NOMO-1 treated with dmso at 0.1 percent for 144 hours (cell line): ENCODE results near the gene RPS27A.
"Not testable (repeated sequence)": the region's sequence is repeated elsewhere in the genome, so short reads cannot be mapped to it uniquely, and the experiment has no call there.

Experiments
- DNase-seq: peaks from one replicate; lab custom pipeline; 2025; ENCODE audit not compliant: unreplicated experiment; lab: John Stamatoyannopoulos, UW

The RPS27A gene

GRCh38 chr2:55236992-55237543 lies 4.6 kb downstream of the RPS27A start:
- DNase-seq = no peak

- DNase-seq = no peak
Observed at GRCh38 chr2:55239656-55240222, 7.3 kb downstream of the RPS27A start.

DNA sequence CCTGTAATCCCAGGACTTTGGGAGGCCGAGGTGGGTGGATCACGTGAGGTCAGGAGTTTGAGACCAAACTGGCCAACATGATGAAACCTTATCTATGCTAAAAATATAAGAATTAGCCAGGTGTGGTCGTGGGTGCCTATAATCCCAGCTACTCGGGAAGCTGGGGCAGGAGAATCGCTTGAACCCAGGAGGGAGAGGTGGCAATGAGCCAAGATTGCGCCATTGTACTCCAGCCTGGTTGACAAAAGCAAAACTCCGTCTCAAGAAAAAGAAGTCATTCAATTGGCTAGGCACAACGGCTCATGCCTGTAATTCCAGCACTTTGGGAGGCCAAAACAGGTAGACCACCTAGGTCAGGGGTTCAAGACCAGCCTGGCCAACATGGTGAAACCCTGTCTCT lies 9.1 kb downstream of the RPS27A start:
- DNase-seq = not testable (repeated sequence)

DNA sequence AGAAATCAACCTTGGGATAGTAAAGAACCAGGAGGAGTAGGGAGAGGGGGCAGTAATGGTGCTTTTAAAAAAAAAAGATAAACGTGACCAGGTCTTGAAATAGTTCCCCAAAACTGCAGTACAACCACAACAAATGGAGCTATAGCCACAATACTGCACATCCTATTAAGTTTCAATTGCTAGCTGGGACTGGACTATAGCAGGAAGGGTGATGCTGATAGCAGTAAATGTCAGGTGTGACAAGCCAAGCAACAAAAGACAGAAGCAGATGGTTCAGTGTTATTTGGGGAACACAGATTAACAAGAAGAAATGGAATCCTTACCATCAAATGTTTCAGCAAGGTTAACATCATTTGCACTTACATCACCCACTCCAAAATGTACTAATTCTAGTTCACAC lies 10.1 kb downstream of the RPS27A start:
- DNase-seq = no peak

DNA sequence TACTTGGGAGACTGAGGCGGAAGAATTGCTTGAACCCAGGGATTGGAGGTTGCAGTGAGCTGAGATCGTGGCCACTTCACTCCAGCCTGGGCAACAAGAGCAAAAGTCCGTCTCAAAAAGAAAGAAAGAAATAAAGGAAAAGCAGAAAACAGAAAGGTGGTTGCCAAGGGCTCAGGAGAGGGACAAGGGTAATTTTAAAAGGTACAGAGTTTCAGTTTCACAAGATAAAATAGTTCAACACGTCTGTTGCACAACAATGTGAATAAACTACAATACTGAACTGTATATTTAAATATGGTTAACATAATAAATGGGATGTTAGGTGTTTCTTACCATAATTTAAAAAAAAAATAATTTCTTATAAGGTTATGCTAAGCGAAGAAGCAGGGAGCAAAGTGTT lies 12.9 kb downstream of the RPS27A start:
- DNase-seq = no peak

DNA sequence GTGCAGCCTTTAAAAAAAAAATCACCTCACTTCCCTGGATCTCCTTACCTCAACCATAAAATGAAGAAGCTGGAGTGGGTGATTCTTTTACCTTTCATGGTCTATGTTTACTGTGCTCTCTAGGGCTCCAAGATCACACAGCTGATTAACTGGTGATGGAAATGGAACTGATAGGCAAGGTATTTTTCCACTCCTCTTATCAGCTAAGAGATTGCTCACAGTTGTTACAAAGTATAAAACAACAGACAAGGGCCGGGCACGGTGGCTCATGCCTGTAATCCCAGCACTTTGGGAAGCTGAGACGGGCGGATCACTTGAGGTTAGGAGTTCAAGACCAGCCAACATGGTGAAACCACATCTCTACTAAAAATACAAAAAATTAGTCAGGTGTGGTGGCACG lies 14.5 kb downstream of the RPS27A start:
- DNase-seq = no peak

- no peak for DNase-seq
Observed at GRCh38 chr2:55252832-55253231, 20.3 kb downstream of the RPS27A start.

DNA sequence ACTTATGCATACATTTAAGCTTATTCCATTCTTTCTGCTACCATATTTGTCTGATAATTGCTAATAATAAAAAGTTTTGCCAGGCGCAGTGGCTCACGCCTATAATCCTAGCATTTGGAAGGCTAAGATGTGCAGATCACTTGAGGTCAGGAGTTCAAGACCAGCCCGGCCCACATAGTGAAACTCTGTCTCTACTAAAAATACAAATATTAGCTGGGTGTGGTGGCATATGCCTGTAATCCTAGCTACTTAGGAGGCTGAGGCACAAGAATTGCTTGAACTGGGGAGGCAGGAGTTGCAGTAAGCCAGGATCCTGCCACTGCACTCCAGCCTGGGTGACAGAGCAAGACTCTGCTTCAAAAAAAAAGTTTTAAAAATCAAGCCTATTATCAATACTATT lies 27.1 kb downstream of the RPS27A start:
- not testable (repeated sequence) for DNase-seq

DNA sequence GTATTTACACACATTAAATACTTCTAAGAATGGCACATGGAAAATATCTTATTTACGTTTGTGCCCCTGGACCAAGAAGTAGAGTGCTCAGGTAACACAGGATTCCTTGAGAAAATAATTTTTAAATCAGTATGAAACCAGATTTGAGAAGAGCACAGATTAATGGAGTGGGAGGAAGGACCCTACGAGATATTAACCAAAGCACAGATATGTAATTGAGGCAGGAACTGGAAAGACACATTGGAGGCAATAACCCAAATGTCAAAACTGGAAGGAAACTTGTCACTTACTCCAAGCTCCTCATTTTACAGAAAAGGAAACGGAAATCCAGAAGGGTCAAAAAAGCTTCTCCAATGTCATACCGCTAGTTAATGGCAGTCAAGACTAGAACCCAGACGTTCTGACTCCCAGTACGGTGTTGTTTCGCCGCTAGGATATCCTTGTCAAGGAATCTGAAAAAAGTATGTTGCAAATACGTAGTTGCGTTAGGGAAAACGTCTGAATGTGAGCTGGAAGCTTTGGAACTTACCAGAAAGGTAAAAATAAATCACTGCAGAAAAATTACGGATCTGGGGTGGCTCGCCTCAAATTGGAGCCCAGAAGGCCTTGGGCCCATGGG lies 35.9 kb downstream of the RPS27A start:
- no peak for DNase-seq

- DNase-seq = peak; percentile 93
Observed at GRCh38 chr2:55268907-55269644, 36.6 kb downstream of the RPS27A start, which contains the start of gene MTIF2. Gene MTIF2 (minus strand): TSS chr2:55269231. CDS start chr2:55263858, 5,373 bp downstream.

- no peak for DNase-seq
Observed at GRCh38 chr2:55269645-55269990, 37.1 kb downstream of the RPS27A start.

- not testable (repeated sequence) for DNase-seq
Observed at GRCh38 chr2:55274346-55274745, 41.9 kb downstream of the RPS27A start.

DNA sequence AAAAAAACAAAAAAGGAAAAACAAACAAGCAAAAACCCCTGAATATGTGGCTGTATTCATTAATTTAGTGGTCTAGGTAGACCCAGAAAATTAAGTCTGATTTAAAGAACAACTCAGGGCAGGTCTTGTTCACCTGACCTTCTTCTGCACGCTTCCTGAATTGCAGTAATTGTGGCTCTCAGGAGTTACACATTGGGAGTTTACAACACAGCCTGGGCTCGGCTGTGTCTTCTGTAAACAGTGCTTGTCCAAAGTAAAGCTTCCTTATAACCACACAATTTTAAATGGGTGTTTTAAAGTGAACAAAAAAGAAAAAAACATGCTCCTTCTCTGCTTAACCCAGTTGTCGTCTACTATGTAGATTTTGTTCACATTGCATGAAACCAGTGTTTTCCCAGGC lies 44.8 kb downstream of the RPS27A start:
- no peak for DNase-seq

- not testable (repeated sequence) for DNase-seq
Observed at GRCh38 chr2:55279214-55279835, 46.8 kb downstream of the RPS27A start.

- not testable (repeated sequence) for DNase-seq
Observed at GRCh38 chr2:55279859-55280424, 47.5 kb downstream of the RPS27A start.

DNA sequence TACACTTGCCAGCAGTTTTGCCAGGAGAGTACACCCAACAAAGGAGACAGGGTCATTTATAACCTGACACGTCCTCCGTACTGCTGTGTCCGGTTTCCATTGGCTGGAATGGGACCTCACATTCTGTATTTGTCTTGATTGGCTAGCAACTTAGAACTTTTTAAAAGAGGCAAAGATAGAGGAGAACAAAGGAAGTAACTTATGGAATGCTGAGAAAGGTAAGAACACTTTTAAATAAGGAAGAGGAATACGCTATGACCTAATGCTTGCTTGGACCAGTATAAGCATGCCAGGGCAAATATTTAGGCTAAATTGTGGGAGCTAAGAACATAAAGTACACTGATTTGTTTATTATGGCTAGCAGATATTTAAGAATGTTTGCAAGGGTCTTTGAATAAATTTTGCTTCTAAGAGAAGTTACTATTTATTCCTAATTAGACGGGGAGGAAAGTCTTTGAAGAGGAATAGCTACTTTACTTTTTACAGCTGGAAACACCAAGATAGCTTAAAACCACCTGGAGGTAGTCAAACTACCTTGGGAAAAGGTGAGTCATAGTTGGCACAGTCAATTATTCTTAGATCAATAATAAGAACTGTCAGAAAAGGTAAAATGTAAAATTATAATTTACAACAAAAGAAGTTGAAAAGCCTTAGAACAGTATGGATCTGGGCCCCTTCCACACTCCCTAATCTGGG lies 48.5 kb downstream of the RPS27A start:
- DNase-seq = not testable (repeated sequence)

GRCh38 chr2:55282110-55282917 lies 49.8 kb downstream of the RPS27A start:
- DNase-seq = peak; percentile 87

DNA sequence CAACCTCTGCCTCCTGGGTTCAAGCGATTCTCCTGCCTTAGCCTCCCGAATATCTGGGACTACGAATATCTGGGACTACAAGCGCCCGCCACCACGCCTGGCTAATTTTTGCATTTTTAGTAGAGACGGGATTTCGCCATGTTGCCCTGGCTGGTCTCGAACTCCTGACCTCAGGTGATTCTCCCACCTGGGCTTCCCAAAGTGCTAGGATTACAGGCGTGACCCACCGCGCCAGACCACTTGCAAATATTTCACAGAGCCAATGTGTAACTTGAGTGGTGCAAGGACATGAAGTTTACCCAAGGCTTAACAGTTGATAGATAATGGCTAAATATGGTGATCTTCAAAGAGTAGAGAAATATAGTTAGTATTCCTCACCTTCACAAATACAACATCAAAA lies 50.6 kb downstream of the RPS27A start:
- no peak for DNase-seq
